Measurements from ENCODE around the gene STC2.
A peak's percentile ranks its signal among the peaks of the same experiment; 100 is the strongest.
"Not testable (repeated sequence)": the region's sequence is repeated elsewhere in the genome, so short reads cannot be mapped to it uniquely, and the experiment has no call there.

The STC2 gene

DNA sequence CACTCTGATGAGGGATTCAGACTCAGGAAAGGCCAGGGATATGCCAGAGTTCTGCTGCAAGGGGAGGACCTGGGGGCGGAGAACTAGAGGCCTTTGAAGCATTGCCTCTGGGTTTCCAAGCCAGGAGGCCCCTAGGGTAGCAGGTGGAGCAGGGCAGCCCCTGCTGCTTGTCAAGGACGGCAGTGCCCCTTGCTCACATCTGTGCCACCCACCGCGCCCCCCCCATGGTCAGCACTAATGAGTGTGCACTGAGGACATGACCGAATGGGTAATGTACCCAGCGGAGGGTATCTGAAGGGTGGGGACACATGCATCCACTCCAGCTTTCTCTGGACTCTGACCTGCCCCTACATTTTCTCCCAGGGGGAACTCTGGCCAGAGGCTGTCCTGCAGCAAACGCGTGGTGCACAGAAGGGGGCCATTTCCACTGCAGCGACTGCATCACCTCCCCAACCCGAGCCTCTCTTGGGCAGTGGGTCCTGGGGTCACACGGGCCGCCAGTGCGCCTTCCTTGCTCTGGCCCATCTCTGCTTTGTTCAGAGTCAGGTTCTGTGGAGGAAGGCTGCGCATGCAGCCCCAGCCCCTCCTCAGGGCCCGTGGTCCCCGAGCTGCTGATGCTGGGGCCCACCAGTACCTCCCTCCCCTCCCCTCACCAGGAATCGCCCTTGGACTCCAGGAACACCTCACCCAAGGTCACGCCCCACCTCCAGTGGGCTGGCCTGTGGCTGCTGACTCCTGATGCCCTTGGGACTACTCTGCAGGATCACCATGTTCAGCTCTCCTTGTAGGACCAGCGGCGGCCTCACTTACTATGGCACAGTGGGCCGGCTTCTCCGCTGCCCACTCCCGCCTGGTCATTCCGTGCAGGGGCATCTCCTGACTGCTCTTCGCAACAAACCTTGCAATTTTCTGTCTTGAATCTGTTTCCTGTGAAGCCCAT, 31.2 kb downstream of the STC2 start:
- no peak for DNase-seq (ENCODE audit: low spot score)

- no peak for DNase-seq (ENCODE audit: low spot score)
Observed at GRCh38 chr5:173295796-173296195, 32.4 kb downstream of the STC2 start.

DNA sequence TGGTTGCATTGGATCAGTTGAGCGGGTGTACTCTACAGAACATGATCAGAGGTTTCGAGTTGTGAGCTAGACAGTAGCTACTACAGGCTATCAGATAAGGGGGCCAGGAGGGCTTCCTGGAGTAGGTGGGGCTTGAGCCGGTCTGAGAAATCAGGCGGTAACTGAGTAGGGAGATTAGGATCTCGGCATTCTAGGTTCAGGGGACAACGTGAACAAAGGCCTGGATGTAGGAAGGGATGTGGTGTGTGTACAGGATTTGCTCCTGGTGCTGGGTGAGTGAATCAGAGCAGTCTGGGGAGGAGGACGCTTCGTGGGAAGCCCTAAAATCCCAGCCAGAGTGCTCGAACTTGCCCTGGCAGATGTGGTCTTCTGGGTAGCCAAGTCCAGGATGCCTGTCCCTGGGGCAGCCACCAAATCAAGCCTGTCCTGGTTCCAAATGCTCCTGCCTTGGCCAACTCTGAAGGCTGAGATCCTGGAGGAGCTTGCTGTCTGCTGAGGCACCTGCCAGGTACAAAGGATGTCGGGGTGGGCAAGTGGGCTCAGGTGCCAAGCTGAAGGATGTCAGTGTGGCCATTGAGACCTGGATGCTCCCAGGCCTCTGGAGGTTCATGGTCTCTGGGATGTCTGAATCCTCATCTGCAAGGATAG, 33.4 kb downstream of the STC2 start:
- no peak for DNase-seq (ENCODE audit: low spot score)

DNA sequence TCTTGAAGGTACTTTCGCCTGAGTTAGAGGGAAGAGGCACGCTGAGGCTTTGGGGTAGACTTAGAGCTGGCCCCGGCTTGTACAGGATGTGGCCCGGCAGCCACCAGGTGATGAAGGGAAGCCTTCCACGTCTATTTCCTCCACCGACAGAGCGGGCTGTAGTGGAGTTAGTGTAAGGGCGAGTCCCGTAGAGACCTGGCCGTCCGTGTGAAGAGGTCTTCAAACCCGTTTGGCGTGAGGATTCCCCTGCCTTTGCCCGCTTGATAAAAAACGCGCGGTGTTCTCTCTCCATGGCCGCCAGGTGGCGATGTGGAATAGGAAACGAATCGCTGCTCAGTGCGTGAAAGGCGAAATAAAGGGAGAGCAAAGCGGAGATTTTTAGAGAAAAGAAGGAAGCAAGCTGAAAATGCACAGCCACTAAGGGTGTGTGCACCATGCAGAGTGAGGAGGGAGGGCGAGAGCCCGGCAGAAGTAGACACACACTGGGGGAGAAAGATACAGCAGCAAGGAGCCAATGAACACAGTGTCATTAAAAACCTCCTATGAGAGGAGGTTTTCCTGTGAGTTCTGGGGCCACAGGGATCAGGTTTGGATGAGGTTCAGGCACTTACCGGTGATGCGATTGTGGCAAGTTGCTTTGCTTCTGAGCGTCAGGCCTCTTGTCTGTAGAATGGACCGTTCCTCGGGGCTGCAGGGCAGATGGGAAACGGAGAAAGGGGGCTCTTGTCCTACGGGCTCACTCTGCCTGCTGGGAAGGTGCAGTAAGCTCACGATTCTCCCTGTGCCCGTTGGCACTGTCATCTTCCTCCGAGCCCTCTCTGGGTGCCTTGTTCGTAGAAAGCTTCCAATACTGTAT, 34.2 kb downstream of the STC2 start:
- DNase-seq (ENCODE audit: low spot score), result peak; percentile 83

- DNase-seq (ENCODE audit: low spot score), result no peak
Observed at GRCh38 chr5:173291722-173292658, 36.2 kb downstream of the STC2 start.

DNA sequence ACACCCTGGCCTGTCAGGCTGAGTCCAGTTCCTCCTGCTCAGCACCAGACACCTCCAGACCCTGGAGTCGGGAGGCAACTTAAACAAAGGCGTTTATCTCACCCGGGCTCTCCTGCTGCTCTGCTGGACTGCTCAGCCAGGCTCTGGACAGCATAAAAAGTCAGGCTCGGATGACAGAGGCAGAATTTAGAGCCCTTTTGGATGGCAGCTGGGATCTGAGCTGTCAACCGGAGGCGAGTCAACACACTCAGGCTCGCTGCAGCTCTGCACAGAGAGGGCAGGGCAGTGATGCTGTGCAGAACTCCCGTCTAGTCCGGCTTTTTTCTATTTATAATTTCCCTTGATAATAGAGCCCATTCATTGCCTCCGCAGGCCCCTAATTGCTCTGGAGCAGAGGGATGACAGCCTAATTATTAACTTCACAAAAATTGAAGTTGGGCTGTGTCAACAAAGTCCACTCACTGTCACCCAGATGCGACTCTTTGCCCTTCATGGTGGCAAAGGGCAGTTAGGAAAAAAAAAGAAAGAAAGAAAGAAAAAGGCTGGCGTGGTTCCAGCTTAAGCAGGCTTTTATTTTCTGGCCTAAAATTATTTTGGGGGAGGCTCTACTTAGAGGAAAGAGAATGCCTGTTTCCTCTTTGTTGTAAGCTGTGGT, 37.6 kb downstream of the STC2 start:
- no peak for DNase-seq (ENCODE audit: low spot score)

DNA sequence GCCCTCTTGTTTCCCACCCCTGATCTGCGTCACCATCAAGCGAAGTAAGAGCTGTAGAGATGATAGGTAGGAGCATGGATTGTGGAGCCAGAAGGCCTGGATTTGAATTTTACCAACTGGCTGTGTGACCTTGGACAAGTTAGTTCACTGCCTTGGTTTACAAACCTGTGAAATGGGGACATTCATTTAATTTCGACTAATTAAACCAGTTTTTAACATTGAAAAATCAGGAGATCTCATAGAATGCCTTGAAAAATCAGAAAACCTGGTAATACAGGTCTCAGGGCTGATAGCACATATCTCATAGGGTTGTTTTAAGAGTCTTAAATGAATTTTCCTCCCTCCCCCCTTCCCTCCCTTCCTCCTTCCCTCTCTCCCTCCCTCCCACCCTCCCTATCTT, 38.8 kb downstream of the STC2 start:
- DNase-seq (ENCODE audit: low spot score), result no peak

GRCh38 chr5:173288632-173289031, 39.6 kb downstream of the STC2 start:
- no peak for DNase-seq (ENCODE audit: low spot score)

DNA sequence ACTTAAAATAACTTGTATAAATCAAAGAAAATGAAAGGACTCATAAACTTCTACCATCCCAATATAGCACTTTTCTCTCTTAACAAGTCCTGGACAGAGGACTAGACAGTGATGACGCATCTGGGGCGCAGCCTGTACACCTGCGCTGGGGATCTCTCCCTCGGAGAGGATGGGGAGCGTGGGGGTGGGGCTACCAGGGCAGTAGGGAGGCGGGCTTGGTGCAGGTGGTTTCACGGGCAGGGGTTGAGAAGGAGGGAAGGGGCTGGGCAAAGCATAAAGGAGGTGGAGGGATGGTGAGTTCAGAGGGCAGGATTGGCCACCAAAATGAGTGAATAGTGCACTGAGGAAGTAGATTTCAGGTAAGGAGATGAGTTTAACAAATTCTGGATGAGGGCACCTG, 41.1 kb downstream of the STC2 start:
- no peak for DNase-seq (ENCODE audit: low spot score)

DNA sequence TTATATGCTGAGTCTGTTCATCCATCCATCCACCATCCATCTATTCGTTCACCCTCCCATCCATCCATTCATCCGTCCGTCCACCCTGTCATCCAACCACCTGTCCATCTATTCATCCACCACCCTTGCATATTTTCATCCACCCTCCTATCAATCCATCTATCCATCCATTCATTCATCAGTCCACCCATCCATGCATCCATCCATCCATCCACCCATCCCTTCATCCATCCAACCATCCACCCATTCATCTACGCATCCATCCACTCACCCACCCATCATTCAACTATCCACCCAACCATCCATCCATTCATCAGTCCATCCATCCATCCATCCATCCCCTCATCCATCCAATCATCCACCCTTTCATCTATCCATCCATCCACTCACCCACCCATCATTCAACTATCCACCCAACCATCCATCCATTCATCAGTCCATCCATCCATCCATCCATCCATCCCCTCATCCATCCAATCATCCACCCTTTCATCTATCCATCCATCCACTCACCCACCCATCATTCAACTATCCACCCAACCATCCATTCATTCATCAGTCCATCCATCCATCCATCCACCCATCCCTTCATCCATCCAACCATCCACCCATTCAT, 43.8 kb downstream of the STC2 start:
- not testable (repeated sequence) for DNase-seq (ENCODE audit: low spot score)

GRCh38 chr5:173283318-173284288, 44.6 kb downstream of the STC2 start:
- peak; percentile 67 for DNase-seq (ENCODE audit: low spot score)

DNA sequence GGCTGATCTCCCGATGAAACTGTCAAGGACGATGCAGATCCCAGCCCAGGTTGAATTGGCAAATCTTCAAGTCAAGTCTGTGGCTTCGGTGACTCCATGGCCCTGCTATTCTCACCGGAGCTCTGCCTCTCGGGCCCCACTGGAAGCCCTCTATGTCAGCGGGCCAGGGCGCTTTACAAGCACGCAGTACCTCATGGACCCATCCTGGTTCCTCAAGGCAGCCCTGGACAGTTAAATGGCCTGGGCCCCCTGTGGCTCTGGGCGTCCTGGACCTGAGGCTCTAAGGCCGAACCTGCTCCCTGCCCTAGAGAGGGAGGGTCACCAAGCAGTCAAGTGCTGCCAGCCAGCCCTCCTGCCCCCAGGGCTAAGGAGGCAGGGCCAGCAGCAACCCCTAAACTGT, 45.3 kb downstream of the STC2 start:
- no peak for DNase-seq (ENCODE audit: low spot score)

DNA sequence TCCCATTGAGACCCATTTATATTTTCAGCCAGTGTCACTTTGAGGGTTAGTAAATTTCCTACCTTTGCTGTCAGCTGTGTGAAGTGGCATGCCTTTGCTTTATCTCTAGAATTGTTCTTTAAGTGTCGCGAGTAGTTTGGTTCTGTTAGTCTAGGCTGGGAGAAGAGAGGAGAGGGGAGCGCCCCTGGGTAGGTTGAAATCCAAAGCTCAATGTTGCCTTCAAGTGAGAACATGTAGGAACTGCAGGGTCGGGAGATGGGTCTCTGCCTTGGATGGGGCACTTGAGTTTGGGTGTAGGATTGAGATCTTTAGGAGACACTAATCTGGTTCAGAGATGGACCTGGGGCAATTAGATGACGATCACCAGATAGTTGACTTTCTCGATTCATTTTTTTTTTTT, 46.3 kb downstream of the STC2 start:
- DNase-seq (ENCODE audit: low spot score), result no peak

GRCh38 chr5:173279166-173279565, 49.0 kb downstream of the STC2 start:
- DNase-seq (ENCODE audit: low spot score), result no peak

DNA sequence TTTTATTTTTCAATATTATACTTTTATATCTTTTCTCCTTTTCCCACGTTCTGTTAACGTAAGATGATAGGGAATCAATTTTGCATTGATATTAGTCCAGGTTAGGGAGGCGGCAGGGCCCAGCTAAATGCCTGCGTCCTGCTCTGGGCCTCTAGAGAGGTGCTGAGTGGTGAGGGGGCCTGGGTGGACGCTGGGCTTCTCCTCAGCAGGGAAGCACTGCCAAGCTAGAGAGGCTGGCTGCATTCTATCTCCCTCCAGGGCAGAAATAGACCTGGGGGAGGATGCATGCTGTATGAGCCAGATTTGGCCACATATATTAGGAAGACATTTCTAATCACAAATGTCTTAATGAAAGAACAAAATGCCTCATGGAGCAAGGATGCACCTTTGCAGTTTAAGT, 49.6 kb downstream of the STC2 start:
- DNase-seq (ENCODE audit: low spot score), result no peak

GRCh38 chr5:173278172-173278571, 50.0 kb downstream of the STC2 start:
- no peak for DNase-seq (ENCODE audit: low spot score)

- DNase-seq (ENCODE audit: low spot score), result no peak
Observed at GRCh38 chr5:173274771-173275170, 53.4 kb downstream of the STC2 start.

- no peak for DNase-seq (ENCODE audit: low spot score)
Observed at GRCh38 chr5:173271419-173271818, 56.8 kb downstream of the STC2 start.

- no peak for DNase-seq (ENCODE audit: low spot score)
Observed at GRCh38 chr5:173268750-173269432, 59.3 kb downstream of the STC2 start.

All from HuH-7.5 (cell line).